SU-DHL-6 (cell line): ENCODE data around the gene PPP1R7.

ENCODE experiments used
- H2AFZ ChIP-seq: fragments of 200-600 bp; sonication (generic); 2 replicates; pipeline ENCODE4 v1.6.1; 2014; ENCODE audit warnings: low read depth, mild to moderate bottlenecking, moderate library complexity, mixed read lengths, antibody characterized with exemption, low read length; ENCODE audit not compliant: severe bottlenecking
- H3F3A ChIP-seq: fragments of 200-600 bp; shearing (Covaris generic); 2 replicates; pipeline ENCODE4 v1.6.0; 2016; ENCODE audit warnings: antibody characterized with exemption, mild to moderate bottlenecking; ENCODE audit not compliant: insufficient read depth
- H3K27ac ChIP-seq: fragments of 200-600 bp; sonication (generic); 2 replicates; pipeline ENCODE4 v1.5.1; 2016; ENCODE audit warnings: low read depth, mild to moderate bottlenecking, low read length, moderate library complexity, mixed read lengths
- H3K27me3 ChIP-seq: fragments of 200-600 bp; sonication (generic), shearing (Covaris generic); 2 replicates; pipeline ENCODE4 v1.6.0; 2014; ENCODE audit warnings: mild to moderate bottlenecking, low read length
- H3K36me3 ChIP-seq: fragments of 200-600 bp; sonication (generic); 2 replicates; pipeline ENCODE4 v1.6.1; 2014; ENCODE audit warnings: mild to moderate bottlenecking, low read length, mixed read lengths
- H3K4me2 ChIP-seq: fragments of 300-600, 200-600 bp; shearing (Covaris generic), sonication (generic); 2 replicates; pipeline ENCODE4 v1.6.0; 2014; ENCODE audit warnings: low read length, low read depth, mild to moderate bottlenecking; ENCODE audit not compliant: poor library complexity, severe bottlenecking
- H3K4me3 ChIP-seq: fragments of 200-600 bp; sonication (generic); 2 replicates; pipeline ENCODE4 v1.5.1; 2014; ENCODE audit warnings: antibody characterized with exemption, low read length, mild to moderate bottlenecking, mixed read lengths; ENCODE audit not compliant: insufficient read depth, poor library complexity, severe bottlenecking
- H3K79me2 ChIP-seq: fragments of 200-600 bp; sonication (generic); 2 replicates; pipeline ENCODE4 v1.6.1; 2014; ENCODE audit warnings: mild to moderate bottlenecking, low read length, moderate library complexity; ENCODE audit not compliant: insufficient read depth
- H3K9ac ChIP-seq: fragments of 200-600 bp; sonication (generic); 2 replicates; pipeline ENCODE4 v1.7.0; 2014; ENCODE audit warnings: mild to moderate bottlenecking, low read length
- H3K9me2 ChIP-seq: fragments of 200-600 bp; sonication (generic); replicated peaks from 2 replicates; pipeline ENCODE4 v1.6.1; 2014; ENCODE audit warnings: low read length; ENCODE audit not compliant: insufficient read depth
- H3K9me3 ChIP-seq: fragments of 200-600 bp; sonication (generic); 2 replicates; pipeline ENCODE4 v1.6.1; 2014; ENCODE audit warnings: low read length, mixed read lengths; ENCODE audit not compliant: insufficient read depth
- H4K20me1 ChIP-seq: fragments of 200-600 bp; sonication (generic); 2 replicates; pipeline ENCODE4 v1.6.1; 2014; ENCODE audit warnings: low read depth, mild to moderate bottlenecking, antibody characterized with exemption, low read length, moderate library complexity, mixed read lengths
- EZH2phosphoT487 ChIP-seq: fragments of 200-600 bp; sonication (generic), shearing (Covaris generic); conservative IDR thresholded peaks from 2 replicates; pipeline ENCODE4 v1.6.1; 2018; ENCODE audit warnings: mild to moderate bottlenecking, antibody characterized with exemption, low read length, moderate library complexity, mixed read lengths
- TF ChIP-seq, protein P1 (sequence below): fragments of 200-600 bp; sonication (generic); IDR thresholded peaks from one replicate; pipeline ENCODE4 v1.5.1; 2017; ENCODE audit warnings: antibody characterized with exemption, mild to moderate bottlenecking, low read length, moderate library complexity; ENCODE audit not compliant: insufficient read depth, poor library complexity, severe bottlenecking

PPP1R7 gene

GRCh38 chr2:241229563-241230401 lies 79.5 kb downstream of the PPP1R7 start:
- H3K36me3 ChIP-seq, result no peaks in the 10 kb centered on the region

GRCh38 chr2:241230435-241230834 lies 80.2 kb downstream of the PPP1R7 start:
- Histone ChIP-seq H3K27ac (no peak overlapping the region), H3K9me3 (no peaks in the 10 kb centered on the region), H3F3A (no peaks in the 10 kb centered on the region), H4K20me1 (no peaks in the 10 kb centered on the region), H2AFZ (no peak overlapping the region), H3K4me2 (no peak overlapping the region), H3K9ac (no peak overlapping the region), H3K4me3 (no peak overlapping the region), H3K9me2 (no peaks in the 10 kb centered on the region), H3K79me2 (no peaks in the 10 kb centered on the region), H3K27me3 (no peaks in the 10 kb centered on the region), H3K36me3 (no peaks in the 10 kb centered on the region)
- TF ChIP-seq, protein P1, sequence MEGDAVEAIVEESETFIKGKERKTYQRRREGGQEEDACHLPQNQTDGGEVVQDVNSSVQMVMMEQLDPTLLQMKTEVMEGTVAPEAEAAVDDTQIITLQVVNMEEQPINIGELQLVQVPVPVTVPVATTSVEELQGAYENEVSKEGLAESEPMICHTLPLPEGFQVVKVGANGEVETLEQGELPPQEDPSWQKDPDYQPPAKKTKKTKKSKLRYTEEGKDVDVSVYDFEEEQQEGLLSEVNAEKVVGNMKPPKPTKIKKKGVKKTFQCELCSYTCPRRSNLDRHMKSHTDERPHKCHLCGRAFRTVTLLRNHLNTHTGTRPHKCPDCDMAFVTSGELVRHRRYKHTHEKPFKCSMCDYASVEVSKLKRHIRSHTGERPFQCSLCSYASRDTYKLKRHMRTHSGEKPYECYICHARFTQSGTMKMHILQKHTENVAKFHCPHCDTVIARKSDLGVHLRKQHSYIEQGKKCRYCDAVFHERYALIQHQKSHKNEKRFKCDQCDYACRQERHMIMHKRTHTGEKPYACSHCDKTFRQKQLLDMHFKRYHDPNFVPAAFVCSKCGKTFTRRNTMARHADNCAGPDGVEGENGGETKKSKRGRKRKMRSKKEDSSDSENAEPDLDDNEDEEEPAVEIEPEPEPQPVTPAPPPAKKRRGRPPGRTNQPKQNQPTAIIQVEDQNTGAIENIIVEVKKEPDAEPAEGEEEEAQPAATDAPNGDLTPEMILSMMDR, result no peak

More at GRCh38 chr2:241229563-241230401, 79.5 kb downstream of the PPP1R7 start:
- Histone ChIP-seq H4K20me1 (no peaks in the 10 kb centered on the region), H3K9me2 (no peaks in the 10 kb centered on the region), H3K79me2 (no peaks in the 10 kb centered on the region), H3K4me2 (no peak overlapping the region), H3K27ac (no peak overlapping the region), H3K9ac (no peak overlapping the region), H2AFZ (no peak overlapping the region), H3F3A (no peaks in the 10 kb centered on the region), H3K4me3 (no peak overlapping the region), H3K9me3 (no peaks in the 10 kb centered on the region), H3K27me3 (no peaks in the 10 kb centered on the region)
- TF ChIP-seq, protein P1, result no peak
- no peak for TF ChIP-seq EZH2phosphoT487

GRCh38 chr2:241232736-241233575 lies 82.7 kb downstream of the PPP1R7 start:
- Histone ChIP-seq H3K4me2 (no peak overlapping the region), H3K27me3 (no peaks in the 10 kb centered on the region), H3K79me2 (no peaks in the 10 kb centered on the region), H3K9ac (no peak overlapping the region), H3K27ac (no peak overlapping the region), H3K36me3 (0 out of 2 replicates have a peak, but pooled peaks cover 4% of the 10 kb centered on the region), H3F3A (no peaks in the 10 kb centered on the region), H2AFZ (no peak overlapping the region), H4K20me1 (no peaks in the 10 kb centered on the region), H3K9me2 (no peaks in the 10 kb centered on the region), H3K4me3 (no peak overlapping the region), H3K9me3 (no peaks in the 10 kb centered on the region)
- TF ChIP-seq, protein P1, result no peak
- no peak for TF ChIP-seq EZH2phosphoT487
